Left cardiac atrium (tissue), 4 donors: Measurements from ENCODE around the gene ARHGAP26. TPM values are rescaled to one million over a fixed set of nuclear protein-coding genes. Genes with fewer than 3 reads are reported as not detected.
A peak's percentile ranks its signal among the peaks of the same experiment; 100 is the strongest.

Experiments
- ATAC-seq, 2 donors: fragments of 200-7000 bp; cut with Tn5 transposase; one replicate each; pipeline ENCODE4 v1.9.1; 2020; ENCODE audit warnings: mild to moderate bottlenecking in 2 of 2, moderate library complexity in 2 of 2
- DNase-seq: peaks from one replicate; pipeline ENCODE4 v3.0.0-alpha.2; 2020
- intact Hi-C, 2 donors: fragments of 100-400 bp; cut with DNase I; formaldehyde crosslinking; loops; one replicate each; pipeline versions ENCODE4 v1.14.1 to v1.15.1; 2022 to 2023
- total RNA-seq, 2 donors: library from RNA; stranded (reverse); fragmentation: NEBNext Ultra II Directional; extraction: Animal tissue kit (Norgen Biotek cat#: 25700); gene quantifications; one replicate each; pipeline ENCODE4 v1.2.1, GENCODE V29; 2021
- donor health status: DM: no; HTN: yes; CAD: no.
- donor health status: DM: no; HTN: yes; CAD: no; lungs with severe emphysema.
- donor health status: DM: yes; HTN: yes; CAD: no.
- donor health status: Dilated cardiomyopathy.

Gene ARHGAP26
- total RNA-seq, 2 donors from 2014 or later = 29.6 to 50.2 TPM

- intact Hi-C loops = no loop called here
- ATAC-seq = peak in 1 of 2 donors; percentile 19
- no peak for DNase-seq
Observed at GRCh38 chr5:142777099-142777498, 6.9 kb downstream of the ARHGAP26 start.

DNA sequence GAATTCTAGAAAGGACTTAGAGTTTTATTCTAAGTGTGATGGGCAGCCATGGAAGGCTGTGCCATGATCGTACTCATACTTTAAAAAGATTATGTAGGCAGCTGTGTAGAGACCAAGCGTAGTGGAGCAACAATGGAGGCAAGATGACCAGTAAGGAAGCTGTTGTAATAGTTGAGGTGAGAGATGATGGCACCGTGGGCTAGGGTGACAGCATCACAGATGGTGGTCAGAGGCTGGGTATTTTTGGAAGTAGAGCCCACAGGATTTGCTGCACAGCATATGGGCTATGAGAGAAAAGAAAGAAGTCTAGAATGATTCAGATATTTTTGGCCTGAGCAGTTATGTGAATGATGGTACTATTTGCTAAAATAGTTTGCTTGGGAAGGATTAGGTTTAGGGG lies 7.7 kb downstream of the ARHGAP26 start:
- no peak for DNase-seq
- intact Hi-C loops = no loop called here
- ATAC-seq = no peak

DNA sequence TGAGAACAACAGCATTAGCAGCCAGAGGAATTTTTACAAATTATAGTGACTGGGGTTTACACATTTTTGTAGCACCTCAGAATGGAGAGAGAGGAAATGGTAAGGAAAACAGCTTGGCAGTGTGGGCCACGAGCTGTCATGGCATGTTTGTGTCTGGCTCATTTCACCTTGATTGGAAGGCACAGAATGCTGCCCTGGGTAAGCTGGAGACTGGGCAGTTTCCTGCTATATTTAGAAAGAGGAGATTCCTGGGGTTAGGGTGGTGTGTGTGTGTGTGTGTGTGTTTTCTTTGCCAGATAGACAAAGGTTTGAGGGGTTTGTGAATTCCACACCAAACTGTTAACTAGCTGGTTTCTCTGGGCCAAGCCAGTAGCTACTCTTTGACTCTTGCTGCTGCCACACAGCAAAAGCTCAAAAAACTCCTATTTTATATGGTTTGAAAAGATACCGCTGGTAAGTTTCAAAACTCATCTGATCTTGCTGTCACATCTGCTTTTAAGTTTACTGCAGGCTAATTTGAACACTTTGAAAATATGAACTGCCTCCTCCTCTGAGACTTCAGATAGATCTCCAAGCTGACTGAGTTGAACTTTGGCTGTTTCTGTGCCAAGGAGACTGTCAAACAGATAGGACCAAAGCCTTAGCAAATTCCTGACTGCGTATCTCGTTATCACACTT lies 9.1 kb downstream of the ARHGAP26 start:
- ATAC-seq = peak; percentile 49 to 51
- no peak for DNase-seq
- intact Hi-C loops = no loop called here

DNA sequence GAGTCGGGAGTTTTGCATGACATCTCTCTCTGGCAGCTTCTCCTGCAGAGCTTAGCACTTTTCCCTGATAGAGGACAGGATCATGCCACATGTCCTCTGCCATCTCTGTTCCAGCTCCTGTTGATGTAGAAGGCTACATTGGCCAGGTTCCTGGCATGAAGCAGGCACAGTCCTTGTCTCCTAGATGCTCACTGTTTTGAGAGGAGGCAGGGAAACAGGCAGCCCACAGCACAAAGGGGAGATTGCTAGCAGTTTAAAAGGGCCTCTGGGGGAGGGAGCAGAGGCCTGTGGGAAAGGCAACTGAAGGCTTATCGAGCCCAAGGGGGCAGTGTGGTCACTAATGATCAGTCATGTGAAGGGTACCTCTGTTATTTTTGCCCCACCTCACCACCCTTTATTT lies 10.7 kb downstream of the ARHGAP26 start:
- intact Hi-C loops = loop anchor here in 1 of 2 donors (5.0 kb wide), 1 partner anchor 46 kb away; no protein-coding TSS in a partner anchor
- DNase-seq (no peak), ATAC-seq (peak; percentile 28 to 43)

- intact Hi-C loops = loop anchor here in 1 of 2 donors (5.0 kb wide), 1 partner anchor 44 kb away; no protein-coding TSS in a partner anchor
- peak; percentile 67 for DNase-seq
Observed at GRCh38 chr5:142782976-142783530, 12.9 kb downstream of the ARHGAP26 start.

DNA sequence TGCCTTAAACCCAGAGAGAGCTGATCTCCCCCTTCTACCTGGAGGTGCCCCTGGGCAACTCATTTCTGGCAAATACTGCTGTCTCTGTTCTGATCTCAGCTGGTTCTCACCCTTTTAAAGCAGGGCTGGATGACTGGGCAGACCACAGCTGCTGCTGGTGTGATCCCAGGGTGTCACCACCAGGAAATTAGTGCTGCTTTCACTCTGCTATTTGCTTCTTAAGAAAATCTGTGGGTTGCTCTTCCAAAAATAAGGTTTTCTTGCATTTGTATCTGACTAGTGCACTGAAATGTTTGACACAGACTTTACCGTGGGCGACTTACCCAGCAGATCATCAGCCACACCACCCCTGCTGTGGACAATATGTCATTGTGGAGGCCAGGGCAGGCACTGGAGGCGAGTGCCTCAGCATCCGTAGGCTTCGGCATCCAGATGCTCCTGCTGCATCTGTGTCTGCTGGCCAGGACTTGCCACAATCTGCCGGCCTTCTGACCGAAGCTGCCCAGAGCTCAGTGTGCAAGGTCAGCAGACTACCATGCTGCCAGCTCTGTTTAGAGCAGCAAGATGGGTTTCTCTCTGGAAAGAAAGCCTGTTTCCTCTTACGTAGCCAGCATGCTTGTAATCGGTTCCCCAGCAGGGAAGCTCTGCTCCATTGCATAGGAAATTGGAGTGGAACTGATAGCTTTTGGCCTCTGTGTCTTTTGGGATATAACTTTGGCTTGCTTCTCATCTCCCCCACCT lies 13.6 kb downstream of the ARHGAP26 start:
- intact Hi-C loops = loop anchor here in 1 of 2 donors (5.0 kb wide), 1 partner anchor 44 kb away; no protein-coding TSS in a partner anchor

More at GRCh38 chr5:142782976-142783530, 12.9 kb downstream of the ARHGAP26 start:
- peak; percentile 27 to 45 for ATAC-seq

DNA sequence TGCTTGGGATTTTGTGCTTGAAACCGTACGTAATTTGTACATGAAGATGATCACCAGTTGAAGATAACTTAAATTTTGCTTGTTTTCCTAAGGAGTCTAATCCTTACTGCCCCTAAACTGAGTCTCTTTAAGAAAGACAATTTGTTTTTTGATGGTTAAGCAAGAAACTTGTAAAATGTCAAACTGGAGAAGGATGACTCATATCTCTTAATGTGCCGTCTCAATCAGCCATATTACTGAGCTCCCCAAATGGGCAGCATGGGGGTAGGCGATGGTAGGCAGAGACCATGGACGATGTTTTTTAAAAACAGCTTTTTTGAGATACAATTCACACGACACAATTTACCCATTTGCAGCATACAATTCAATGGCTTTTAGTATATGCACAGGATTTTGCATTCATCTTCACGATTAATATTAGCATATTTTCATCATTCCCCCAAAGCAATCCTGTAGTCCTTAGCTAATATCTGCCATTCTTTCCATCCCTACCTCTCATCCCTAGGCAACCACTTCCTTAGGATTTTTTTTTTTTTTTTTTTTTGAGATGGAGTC lies 14.3 kb downstream of the ARHGAP26 start:
- DNase-seq = no peak
- intact Hi-C loops = loop anchor here in 1 of 2 donors (5.0 kb wide), 1 partner anchor 43 kb away; no protein-coding TSS in a partner anchor
- ATAC-seq = no peak

More for the DNA sequence above, 13.6 kb downstream of the ARHGAP26 start:
- peak; percentile 55 for DNase-seq
- peak; percentile 62 to 68 for ATAC-seq

DNA sequence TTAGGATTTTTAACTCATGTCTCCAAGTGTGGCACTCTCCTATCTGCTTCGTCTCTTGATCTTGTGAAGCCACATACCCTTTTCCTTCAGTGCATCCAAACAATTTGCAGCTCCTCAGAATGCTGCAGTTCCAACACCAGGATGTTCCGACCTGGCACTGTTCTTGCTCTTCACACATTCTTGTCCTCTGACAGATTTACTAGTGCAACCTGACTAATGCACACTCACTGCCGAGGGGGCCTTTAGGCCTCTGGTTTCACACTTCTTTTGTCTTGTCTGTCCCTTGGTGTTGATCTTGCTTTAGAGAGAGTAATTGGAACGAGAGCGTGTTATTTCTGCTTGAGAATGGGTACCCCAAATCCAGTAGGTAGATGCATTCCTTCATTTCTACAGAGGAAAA lies 15.0 kb downstream of the ARHGAP26 start:
- DNase-seq (no peak), ATAC-seq (peak; percentile 23 to 41)
- intact Hi-C loops = no loop called here

- ATAC-seq (no peak), DNase-seq (no peak)
- intact Hi-C loops = no loop called here
Observed at GRCh38 chr5:142789206-142789605, 19.0 kb downstream of the ARHGAP26 start.

GRCh38 chr5:142792012-142792864 lies 22.1 kb downstream of the ARHGAP26 start:
- intact Hi-C loops = no loop called here
- no peak for ATAC-seq
- DNase-seq = no peak

- DNase-seq (no peak), ATAC-seq (no peak)
Observed at GRCh38 chr5:142792865-142793232, 22.7 kb downstream of the ARHGAP26 start.

GRCh38 chr5:142794537-142794936 lies 24.4 kb downstream of the ARHGAP26 start:
- intact Hi-C loops = no loop called here
- ATAC-seq (peak in 1 of 2 donors; percentile 37), DNase-seq (no peak)

More at GRCh38 chr5:142792865-142793232, 22.7 kb downstream of the ARHGAP26 start:
- intact Hi-C loops = no loop called here

GRCh38 chr5:142795251-142795650 lies 25.1 kb downstream of the ARHGAP26 start:
- intact Hi-C loops = no loop called here
- ATAC-seq (peak in 1 of 2 donors; percentile 23), DNase-seq (no peak)

DNA sequence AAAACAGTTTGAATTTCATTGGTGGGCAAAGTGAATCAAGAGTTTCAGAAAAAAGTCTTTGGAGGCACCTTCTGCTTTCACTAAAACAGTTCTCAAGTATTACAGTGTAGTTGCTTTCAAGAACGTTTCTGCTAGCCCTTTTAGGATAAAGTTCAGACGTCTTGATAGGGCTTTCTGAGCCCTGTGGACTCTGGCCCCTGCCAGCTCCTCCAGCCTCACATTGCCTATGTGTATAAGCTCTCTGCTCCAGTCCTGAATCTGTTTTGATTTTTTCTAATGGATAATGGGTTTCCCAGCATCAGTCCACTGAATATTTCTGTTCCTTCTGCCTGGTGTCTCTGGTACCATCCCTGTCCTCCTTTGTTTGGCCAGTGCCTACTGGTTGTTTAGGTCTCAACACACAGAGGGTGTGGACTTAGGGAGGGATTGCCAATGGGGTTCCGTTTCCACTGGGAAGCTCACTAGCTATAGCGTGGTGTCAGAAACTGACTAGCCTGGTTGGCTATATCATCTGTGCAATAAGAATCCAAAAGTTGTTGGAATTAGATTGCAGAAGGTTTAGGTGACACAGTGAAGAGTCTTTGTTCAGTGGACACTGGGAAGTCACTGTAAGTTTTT lies 26.4 kb downstream of the ARHGAP26 start:
- no peak for ATAC-seq
- intact Hi-C loops = no loop called here
- no peak for DNase-seq

DNA sequence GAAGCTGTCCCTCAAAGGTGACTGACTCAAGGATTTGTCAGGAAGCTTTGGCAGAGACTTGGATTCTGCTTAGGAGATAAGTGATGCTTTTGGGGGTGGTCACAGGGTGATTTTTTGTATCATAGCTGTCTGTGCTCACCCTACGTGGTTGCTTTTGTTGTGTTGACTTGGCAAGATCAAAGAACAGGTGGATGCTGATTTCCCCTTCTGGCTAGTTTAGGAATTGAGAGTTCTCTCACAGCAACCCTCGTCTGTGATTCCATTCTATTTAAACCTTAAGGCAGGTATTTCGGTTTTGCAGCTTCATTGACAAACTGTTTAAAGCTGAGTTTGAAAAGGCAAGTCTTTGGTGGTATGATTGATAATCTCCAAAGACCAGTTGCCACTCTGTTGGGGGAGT lies 27.2 kb downstream of the ARHGAP26 start:
- ATAC-seq (no peak), DNase-seq (no peak)
- intact Hi-C loops = no loop called here

DNA sequence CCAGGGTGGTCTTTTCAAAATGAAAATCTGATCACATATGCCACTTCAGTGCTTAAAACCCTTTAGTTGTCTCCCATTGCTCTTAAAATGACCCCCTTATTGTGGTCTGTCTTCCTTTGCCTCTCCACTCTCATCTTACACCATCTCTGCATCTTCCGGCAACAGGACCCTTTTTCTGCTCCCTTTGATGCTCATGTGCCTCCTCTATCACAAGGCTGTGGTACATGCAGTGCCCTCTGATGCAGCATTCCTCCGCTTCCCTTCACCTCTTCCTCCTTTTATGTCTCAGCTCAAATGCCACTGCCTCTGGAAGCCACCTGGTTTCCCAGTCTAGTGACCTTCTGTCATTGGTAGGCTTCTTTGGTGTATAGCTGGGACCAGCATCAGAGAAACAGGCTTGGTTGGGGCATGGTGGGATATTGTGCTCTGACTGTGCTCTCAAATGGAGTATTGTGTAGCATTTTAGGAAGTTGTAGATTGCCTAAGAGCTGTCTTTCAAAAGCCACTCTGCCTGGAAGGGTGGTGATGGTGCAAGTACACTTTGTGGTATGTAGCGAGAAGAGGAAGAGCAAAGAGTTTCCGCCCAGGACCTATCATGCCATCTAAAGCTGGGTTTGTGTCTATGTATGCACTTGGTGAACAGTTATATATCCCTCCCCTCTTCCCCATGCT lies 28.1 kb downstream of the ARHGAP26 start:
- intact Hi-C loops = no loop called here
- ATAC-seq (peak; percentile 62 to 83), DNase-seq (no peak)

DNA sequence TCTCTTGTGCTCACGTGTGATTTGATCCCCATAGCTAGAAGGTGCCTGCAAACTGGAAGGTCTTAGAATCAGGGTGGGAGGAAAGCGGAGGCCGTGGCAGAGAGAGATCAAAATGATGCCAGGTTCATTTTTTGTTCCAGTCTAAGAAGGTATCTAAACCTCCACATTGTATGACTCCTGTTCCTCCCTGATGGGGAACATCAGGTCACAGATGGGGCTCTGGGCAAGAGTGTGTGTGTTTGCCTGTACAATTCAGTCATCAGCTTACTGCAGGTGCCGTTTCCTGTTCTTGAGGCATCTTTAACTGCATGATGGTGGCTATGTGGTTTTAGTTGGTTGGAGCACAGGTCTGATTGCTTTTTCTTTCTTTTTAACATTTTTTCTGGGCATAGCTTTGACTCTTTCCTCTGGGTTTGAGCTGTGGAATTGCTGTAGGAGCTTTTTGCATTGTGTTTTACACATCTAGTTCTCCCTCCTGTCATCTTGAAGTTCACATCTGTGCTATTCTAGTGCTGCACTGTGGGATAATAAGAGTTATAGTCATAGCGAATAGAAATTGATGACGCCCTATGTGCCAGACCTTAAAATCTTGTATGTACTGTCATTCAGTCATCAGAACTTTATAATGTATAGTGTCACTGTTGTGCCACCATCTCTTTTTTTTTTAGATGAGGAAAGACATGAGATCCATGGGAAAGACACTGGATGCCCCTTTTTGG lies 30.8 kb downstream of the ARHGAP26 start:
- intact Hi-C loops = no loop called here
- ATAC-seq = no peak

More for the DNA sequence above, 30.8 kb downstream of the ARHGAP26 start:
- no peak for DNase-seq
